HTERT RPE-1 (cell line): ENCODE measurements around the gene NR2C2AP.
"Not testable (repeated sequence)": the region's sequence is repeated elsewhere in the genome, so short reads cannot be mapped to it uniquely, and the experiment has no call there.

ENCODE experiments used
- in situ Hi-C: fragments of 300-500 bp; cut with MboI; formaldehyde crosslinking; loops from 4 replicates; pipeline ENCODE4 v1.14.3; 2020; ENCODE audit warnings: low sequenced_read_pairs

The NR2C2AP gene

GRCh38 chr19:19185853-19186740 lies 17.1 kb downstream of the NR2C2AP start:
- in situ Hi-C loops = no loop called here

GRCh38 chr19:19181488-19181998 lies 21.7 kb downstream of the NR2C2AP start:
- in situ Hi-C loops = no loop called here

- in situ Hi-C loops = no loop called here
Measured at GRCh38 chr19:19179548-19180441, 23.4 kb downstream of the NR2C2AP start.

- in situ Hi-C loops = no loop called here
Measured at GRCh38 chr19:19176950-19177349, 26.3 kb downstream of the NR2C2AP start.

- in situ Hi-C loops = not testable (repeated sequence)
Measured at GRCh38 chr19:19173243-19173642, 30.0 kb downstream of the NR2C2AP start.

GRCh38 chr19:19171821-19172532 lies 31.2 kb downstream of the NR2C2AP start:
- in situ Hi-C loops = no loop called here

- in situ Hi-C loops = no loop called here
Measured at GRCh38 chr19:19170873-19171672, 32.1 kb downstream of the NR2C2AP start.

GRCh38 chr19:19170053-19170872 lies 33.0 kb downstream of the NR2C2AP start, which contains the start of gene MEF2B:
MEF2B (minus strand) TSS chr19:19170263; CDS start chr19:19150735, 19,528 bp downstream.
- in situ Hi-C loops = no loop called here

- in situ Hi-C loops = no loop called here
Measured at GRCh38 chr19:19169236-19170052, 33.8 kb downstream of the NR2C2AP start.

- in situ Hi-C loops = no loop called here
Measured at GRCh38 chr19:19167612-19168011, 35.6 kb downstream of the NR2C2AP start.

GRCh38 chr19:19165396-19165795 lies 37.8 kb downstream of the NR2C2AP start:
- in situ Hi-C loops = no loop called here

- in situ Hi-C loops = no loop called here
Measured at GRCh38 chr19:19162495-19162894, 40.7 kb downstream of the NR2C2AP start.

GRCh38 chr19:19160461-19161035 lies 42.7 kb downstream of the NR2C2AP start:
- in situ Hi-C loops = no loop called here

GRCh38 chr19:19159534-19159933 lies 43.7 kb downstream of the NR2C2AP start:
- in situ Hi-C loops = no loop called here

- in situ Hi-C loops = no loop called here
Measured at GRCh38 chr19:19157808-19158207, 45.4 kb downstream of the NR2C2AP start.

- in situ Hi-C loops = no loop called here
Measured at GRCh38 chr19:19155495-19156219, 47.6 kb downstream of the NR2C2AP start.
